Epidermal melanocyte (primary cell): ENCODE data around the gene LPIN2.
"Not testable (repeated sequence)": the region's sequence is repeated elsewhere in the genome, so short reads cannot be mapped to it uniquely, and the experiment has no call there.

Source experiments
- DNase-seq: peaks from one replicate; pipeline ENCODE4 v3.0.0; 2011; ENCODE audit warnings: low spot score; ENCODE audit not compliant: insufficient read length

The LPIN2 gene

GRCh38 chr18:3046216-3046808 lies 33.4 kb upstream of the LPIN2 start:
- DNase-seq: no peak

GRCh38 chr18:3044931-3045698 lies 32.2 kb upstream of the LPIN2 start:
- DNase-seq: no peak

DNA sequence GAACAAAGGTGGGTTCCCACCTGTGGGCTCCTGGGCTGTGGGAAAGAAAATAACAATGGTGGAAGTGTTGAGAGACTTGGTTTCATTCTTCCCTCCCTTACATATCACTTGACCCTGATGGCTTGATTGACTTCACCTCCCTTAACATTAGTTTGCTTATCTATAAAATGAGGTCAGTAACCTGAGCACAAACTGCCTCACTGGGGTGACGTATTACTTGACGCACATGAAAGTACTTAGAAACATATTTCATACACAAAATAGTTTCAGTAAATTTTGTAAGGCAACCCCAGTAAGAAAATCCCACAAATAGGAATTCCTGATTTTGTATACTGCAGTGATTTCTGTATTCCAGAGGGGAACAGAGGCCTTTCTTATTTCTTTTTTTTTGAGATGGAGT lies 29.4 kb upstream of the LPIN2 start:
- no peak for DNase-seq

- no peak for DNase-seq
Measured at GRCh38 chr18:3041843-3042242, 28.9 kb upstream of the LPIN2 start.

- DNase-seq: no peak
Measured at GRCh38 chr18:3040881-3041280, 27.9 kb upstream of the LPIN2 start.

- no peak for DNase-seq
Measured at GRCh38 chr18:3040173-3040572, 27.2 kb upstream of the LPIN2 start.

DNA sequence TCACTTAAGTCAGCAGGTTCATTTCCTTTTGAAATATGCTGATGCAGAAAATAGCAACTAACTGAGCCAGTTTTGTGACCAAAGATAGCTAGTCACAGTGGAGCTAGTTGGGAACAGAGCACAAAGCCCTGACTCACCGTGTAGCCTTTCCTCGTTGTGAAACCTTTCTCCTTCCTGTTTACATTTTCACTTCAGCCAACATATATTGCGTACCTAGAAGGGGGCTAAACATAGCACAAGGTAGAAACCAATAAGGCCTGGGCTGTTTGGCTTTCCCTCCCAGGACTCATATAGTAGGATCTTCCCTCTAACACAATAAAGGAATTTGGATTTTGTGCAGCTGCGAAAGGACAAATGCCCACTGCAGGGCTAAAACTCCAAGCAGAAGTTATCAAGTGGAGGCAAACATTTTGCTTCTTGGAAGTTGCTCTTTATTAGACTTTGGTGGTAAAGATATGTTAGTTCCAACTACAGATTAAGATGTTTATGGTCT lies 24.5 kb upstream of the LPIN2 start:
- no peak for DNase-seq

GRCh38 chr18:3036108-3036507 lies 23.2 kb upstream of the LPIN2 start:
- DNase-seq: no peak

- DNase-seq: no peak
Measured at GRCh38 chr18:3035635-3036034, 22.7 kb upstream of the LPIN2 start.

DNA sequence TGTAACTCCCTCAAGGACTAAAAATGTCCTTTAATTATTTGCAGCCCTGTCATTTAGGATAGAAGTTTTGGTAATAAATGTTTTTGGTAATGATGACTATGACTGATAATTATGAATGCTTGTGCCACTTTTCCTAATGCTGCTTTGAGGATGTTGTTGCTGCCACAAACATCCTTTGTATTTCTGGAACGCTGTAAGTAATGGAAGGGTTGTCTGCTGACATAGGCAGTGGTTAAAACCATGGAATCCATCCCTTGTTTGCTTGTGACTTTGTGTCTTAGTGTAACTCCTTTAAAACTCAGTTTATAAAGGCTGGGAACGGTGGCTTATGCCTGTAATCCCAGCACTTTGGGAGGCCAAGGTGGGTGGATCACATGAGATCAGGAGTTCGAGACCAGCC lies 19.8 kb upstream of the LPIN2 start:
- no peak for DNase-seq

DNA sequence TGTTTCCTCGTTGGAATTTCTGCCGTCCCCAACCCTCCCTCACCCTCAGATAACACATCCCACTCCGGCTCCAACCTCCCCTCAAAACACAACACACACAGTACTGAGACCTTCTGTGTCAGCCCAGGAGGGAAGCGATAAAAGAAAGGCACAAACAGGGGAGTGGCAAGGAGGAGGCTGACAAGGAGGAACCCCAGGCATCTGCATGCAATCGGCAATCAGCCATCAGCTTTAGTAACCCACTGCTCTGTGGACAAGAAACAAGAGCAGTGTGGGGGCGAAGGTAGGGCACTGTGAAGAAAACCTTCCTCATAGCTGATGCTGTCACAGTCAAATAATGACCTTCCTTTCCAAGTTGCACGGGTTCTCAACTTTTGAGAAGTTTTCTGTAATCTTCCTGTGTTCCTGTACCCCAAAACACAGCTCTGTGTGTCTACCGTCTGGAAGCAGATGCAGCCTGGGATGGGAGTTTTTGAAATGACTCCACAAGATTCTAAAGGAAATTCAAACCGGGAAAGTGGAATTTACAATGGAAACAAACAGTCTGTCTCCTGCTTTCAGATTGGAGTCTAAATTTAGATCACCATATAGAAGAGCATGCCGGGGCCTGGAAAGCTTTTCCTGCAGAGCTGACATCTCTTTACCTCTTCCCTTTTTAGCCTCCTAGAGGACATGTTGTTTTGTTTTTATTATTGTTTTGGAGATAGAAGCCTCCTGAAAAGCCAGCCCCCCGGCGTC lies 16.4 kb upstream of the LPIN2 start:
- DNase-seq: no peak

DNA sequence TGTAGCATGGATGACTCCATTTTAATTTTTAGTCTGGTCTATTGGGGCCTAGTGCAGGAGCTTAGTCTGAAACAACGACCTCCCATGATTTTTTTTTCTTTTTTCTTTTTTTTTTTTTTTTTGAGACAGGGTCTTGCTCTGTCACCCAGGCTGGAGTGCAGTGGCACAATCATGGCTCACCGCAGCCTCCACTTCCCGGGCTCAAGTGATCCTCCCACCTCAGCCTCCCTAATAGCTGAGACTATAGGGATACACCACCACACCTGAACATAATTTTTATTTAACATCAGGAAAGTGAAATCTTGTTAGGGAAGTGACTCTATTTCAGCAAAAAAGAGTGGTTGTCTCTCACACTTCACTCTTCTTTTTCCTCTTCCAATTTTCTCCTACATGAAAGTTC lies 15.2 kb upstream of the LPIN2 start:
- DNase-seq: not testable (repeated sequence)

DNA sequence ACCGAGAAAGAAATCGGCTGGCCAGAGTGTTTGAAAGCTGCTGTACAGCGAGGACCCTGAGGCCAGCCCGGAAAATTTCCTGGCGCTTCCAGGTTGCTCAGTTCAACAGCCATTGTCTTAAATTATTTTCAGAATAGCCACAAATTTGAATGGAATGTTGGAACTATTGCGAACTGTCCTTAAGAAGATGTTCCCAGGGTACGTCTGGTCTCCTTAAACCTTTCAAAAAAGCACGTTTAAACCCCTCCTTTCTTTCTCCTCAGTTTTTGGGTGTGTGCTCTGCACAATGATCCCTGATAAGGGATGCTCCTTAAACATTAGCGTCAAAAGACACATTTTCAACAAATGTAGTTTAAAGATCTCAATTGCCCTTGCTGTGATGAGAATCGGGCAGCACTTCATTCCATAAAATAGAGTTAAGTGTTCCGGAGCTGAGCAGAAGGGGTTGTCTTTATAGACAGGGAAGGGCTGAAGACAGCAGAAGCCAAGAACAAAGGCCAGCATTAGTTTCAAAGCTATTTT lies 14.5 kb upstream of the LPIN2 start:
- no peak for DNase-seq

DNA sequence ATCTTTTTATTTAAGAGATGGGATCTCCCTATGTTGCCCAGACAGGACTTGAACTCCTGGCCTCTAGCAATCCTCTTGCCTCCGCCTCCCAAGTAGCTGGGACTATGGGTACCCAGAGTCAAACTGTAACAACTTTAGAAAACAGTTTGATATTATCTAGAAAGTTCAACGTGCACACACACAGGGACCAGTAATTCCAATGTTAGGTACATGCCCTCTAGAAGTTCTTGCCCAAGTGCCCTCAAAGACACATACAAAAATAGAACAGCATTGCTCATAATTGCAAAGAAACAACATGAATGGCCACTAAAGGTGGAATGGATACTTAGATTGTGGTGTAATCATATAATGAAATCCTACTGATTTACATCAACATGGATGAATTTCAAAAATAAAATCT lies 12.6 kb upstream of the LPIN2 start:
- DNase-seq: no peak

GRCh38 chr18:3023603-3024002 lies 10.7 kb upstream of the LPIN2 start:
- DNase-seq: not testable (repeated sequence)

- DNase-seq: no peak
Measured at GRCh38 chr18:3016585-3017297, 3.8 kb upstream of the LPIN2 start.

- DNase-seq: no peak
Measured at GRCh38 chr18:3015851-3016250, 2.9 kb upstream of the LPIN2 start.

GRCh38 chr18:3015204-3015592 lies 2.3 kb upstream of the LPIN2 start:
- no peak for DNase-seq

DNA sequence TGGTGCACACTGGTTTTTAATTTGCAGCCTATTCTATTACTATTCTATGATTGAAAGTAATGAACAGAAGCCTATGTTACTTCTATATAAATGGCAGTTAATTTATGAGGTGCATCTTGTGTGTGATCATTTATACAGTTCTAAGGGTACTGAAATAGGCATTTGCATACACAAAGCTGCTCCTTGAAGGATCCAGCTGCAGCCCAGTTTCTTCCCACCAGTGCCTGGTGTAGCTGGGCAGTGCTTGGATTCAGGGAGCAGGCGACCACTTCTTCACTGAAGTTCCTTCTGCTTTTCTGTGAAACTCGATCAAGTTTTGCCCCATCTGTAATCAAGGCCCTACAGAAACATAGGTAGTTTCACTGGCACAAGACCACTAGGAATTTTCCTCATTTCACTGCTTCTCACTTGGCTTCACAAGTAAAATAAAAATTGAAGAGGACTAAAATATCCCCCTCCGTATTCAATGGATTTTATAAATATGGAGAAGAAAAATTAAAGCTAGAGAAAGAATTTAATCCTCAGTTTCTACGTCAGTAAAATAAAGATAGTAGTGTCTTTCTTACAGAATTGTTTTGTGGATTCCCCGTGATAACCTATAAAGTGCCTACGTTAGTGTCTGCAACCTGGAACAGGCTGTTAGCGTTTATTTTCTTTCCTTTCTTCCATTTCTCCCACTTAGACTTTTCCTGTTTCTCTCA lies 1.7 kb upstream of the LPIN2 start:
- DNase-seq: no peak

- no peak for DNase-seq
Measured at GRCh38 chr18:3012136-3013023, 564 bp downstream of the LPIN2 start.
